Measurements from ENCODE around the gene USP37. TPM values are rescaled to one million over a fixed set of nuclear protein-coding genes. Genes with fewer than 3 reads are reported as not detected.
A peak's percentile ranks its signal among the peaks of the same experiment; 100 is the strongest.

USP37 gene
- 10 to 100 TPM; 24.8 to 25.6 TPM for total RNA-seq

DNA sequence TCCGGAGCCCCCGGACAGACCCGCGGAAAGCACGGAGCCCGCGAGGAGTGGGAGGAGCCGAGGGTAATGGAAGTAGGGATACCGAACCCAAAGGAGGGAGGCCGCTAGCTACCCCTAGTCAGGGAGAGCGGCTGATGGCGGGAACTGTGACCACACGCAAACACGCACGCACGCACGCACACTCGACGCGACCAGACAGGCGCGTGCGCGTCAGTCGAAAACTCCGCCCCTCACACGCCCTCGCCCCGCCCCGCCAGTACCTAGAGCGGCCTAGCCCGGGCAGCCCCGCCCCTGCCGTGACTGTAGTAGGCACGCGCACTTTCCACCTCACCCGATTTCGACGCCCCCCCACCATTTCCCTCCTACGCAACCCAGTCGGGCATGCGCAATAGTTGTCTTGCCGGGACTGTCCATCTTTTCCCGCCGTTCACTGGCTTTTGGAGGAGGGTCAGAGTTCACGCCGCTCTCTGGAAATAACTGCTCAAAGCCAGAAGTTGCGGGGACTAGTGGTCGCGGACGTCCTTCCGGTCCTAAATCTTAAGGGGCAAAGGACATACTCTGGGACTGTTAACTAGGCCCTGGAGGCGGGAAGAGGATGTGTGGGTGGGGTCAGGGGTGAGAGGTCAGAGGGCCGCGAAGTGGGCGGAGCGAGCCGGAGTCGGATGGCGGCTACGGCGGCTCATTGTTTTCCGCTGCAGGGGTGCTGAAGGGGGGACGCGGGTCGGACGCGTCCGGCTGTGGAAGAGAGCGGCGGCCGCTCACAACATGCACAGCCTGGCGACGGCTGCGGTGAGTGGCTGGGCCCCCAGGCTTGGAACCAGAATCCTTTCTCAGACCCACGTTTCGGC lies at the start of gene USP37, which contains the start of gene CNOT9:
Gene USP37 (minus strand): TSS at position 162 of the 848 bp plus-strand sequence. CDS start 9,698 bp downstream, outside the sequence.
Gene CNOT9 (plus strand): TSS at position 650 of the 848 bp plus-strand sequence. CDS start 116 bp downstream, at position 766.

GRCh38 chr2:218607436-218608115 lies 39.4 kb upstream of the USP37 start, which contains the start of gene PLCD4:
Gene PLCD4, plus strand, starts transcription at chr2:218607899. Its CDS starts 7,841 bp downstream, at chr2:218615740.

GRCh38 chr2:218418717-218419458 lies 149.3 kb downstream of the USP37 start, which contains the start of gene VIL1:
Gene VIL1, plus strand, starts transcription at chr2:218419123. Its CDS starts 4,656 bp downstream, at chr2:218423779.

Small RNAs within 50 kb of the gene (microRNA-seq; reads per million reads assigned to microRNA genes)
- 18,691 reads per million, percentile 98 among the genes with 10 or more reads in this experiment for gene MIR26B (ENCODE audit: borderline microRNAs expressed, borderline replicate concordance)

Other genes starting within 250 kb of the USP37 start
- gene CATIP, start 211.5 kb downstream of the USP37 start, total RNA-seq: not detected
- under 1 TPM; 0.30 to 0.46 TPM for gene SLC11A1, start 186.1 kb downstream of the USP37 start, total RNA-seq
- gene CTDSP1, start 168.5 kb downstream of the USP37 start, total RNA-seq: 100 to 1,000 TPM; 209 to 223 TPM
- not detected for gene VIL1, start 149.2 kb downstream of the USP37 start, total RNA-seq
- 10 to 100 TPM; 68.5 to 71.4 TPM for gene CNOT9, start 488 bp upstream of the USP37 start, total RNA-seq
- under 1 TPM; 0.29 to 0.38 TPM for gene PLCD4, start 39.5 kb upstream of the USP37 start, total RNA-seq
- 10 to 100 TPM; 41.4 to 42.7 TPM for gene ZNF142, start 91.3 kb upstream of the USP37 start, total RNA-seq
- gene BCS1L, start 91.3 kb upstream of the USP37 start, total RNA-seq: 10 to 100 TPM; 39.7 to 42.6 TPM
- 10 to 100 TPM; 17.9 to 20.3 TPM for gene RNF25, start 103.7 kb upstream of the USP37 start, total RNA-seq
- gene STK36, start 103.7 kb upstream of the USP37 start, total RNA-seq: 10 to 100 TPM; 13.5 to 18.8 TPM
- 10 to 100 TPM; 22.1 to 28.6 TPM for gene TTLL4, start 142.5 kb upstream of the USP37 start, total RNA-seq
- under 1 TPM in 1 of 2 experiments, not detected in 1; 0.10 TPM for gene CYP27A1, start 213.8 kb upstream of the USP37 start, total RNA-seq